GM18502 (cell line): ENCODE measurements around the gene CAVIN1.
"Not testable (repeated sequence)": the region's sequence is repeated elsewhere in the genome, so short reads cannot be mapped to it uniquely, and the experiment has no call there.

Experiments
- ATAC-seq: cut with Tn5 transposase; IDR thresholded peaks from one replicate; pipeline ENCODE4 v1.9.1; 2021; ENCODE audit warnings: mild to moderate bottlenecking; ENCODE audit not compliant: unreplicated experiment, poor library complexity

The CAVIN1 gene, protein sequence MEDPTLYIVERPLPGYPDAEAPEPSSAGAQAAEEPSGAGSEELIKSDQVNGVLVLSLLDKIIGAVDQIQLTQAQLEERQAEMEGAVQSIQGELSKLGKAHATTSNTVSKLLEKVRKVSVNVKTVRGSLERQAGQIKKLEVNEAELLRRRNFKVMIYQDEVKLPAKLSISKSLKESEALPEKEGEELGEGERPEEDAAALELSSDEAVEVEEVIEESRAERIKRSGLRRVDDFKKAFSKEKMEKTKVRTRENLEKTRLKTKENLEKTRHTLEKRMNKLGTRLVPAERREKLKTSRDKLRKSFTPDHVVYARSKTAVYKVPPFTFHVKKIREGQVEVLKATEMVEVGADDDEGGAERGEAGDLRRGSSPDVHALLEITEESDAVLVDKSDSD

DNA sequence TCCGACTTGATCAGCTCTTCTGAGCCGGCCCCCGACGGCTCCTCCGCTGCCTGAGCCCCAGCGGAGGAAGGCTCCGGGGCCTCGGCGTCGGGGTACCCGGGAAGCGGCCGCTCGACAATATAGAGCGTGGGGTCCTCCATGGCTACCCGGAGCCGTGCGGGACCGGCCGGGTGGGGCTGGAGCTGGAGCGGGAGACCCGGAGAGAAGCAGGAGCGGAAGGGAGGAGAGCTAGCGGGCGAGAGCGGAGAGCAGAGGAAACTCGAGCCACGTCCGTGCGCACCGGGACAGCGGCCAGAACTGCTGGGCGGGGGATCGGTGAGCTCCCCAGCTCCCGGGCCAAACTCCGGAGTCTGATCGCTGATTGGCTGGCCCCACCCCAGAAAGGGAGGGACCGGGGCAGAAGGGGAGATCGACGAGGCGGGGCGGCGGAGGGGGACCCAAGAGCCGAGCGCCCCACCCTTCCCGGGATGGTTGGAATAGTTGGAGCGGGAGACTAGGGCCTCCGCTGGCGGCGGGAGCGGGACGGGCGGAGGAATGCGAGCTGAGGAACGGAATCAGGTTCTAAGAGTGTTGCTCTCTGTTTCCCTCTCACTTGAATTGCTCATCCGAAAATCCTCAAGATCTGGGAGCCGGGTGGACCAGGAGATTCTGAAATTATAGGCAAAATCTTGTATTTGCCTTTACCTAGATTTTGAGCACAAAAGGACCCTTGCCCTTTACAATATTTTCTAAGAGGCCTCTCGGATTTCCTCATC is at the start of gene CAVIN1:
TSS of gene CAVIN1 (minus strand) at position 299 of the 755 bp plus-strand sequence. CDS start at position 140, 159 bp downstream.
- ATAC-seq = no peak

- no peak for ATAC-seq
Observed at GRCh38 chr17:42467889-42468288, 44.8 kb upstream of the CAVIN1 start.

- ATAC-seq = no peak
Observed at GRCh38 chr17:42463976-42464400, 40.9 kb upstream of the CAVIN1 start.

GRCh38 chr17:42460371-42460770 is 37.3 kb upstream of the CAVIN1 start:
- no peak for ATAC-seq

- no peak for ATAC-seq
Observed at GRCh38 chr17:42459801-42460281, 36.8 kb upstream of the CAVIN1 start.

- ATAC-seq = no peak
Observed at GRCh38 chr17:42459256-42459800, 36.3 kb upstream of the CAVIN1 start.

DNA sequence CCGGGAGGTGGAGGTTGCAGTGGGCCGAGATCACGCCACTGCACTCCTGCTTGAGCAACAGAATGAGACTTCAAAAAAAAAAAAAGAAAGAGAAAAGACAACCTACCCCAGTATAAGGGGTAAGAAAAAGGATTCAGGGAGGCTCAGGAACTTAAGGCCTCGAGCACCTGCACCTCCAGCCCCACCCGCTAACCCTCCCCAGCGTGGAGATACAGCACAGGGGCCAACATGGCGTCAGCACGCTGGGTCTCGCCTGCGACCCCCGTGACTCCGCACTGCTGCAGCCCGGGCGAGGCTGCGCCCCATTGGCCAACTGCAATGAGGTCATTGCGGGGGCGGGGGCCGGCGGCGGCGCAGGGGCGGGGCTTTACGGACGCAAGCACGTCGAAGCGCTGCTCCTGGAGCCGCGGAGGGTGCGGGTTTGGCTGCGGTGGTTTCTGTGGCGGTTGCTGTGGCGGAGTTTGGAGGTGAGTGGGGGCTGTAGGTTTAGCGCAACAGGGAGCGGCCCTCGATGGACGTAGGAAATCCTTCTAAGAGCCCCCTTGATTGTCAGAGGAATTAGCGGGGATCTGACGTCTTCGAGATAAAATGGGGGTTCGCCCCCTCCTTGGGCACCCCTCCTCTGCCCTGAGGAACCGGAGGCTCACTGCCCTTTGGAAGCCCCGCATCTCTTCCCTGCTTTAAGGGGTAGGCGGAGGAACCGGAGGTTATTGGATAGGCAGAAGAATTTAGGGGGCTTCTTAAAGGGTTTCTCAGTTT is 35.6 kb upstream of the CAVIN1 start, which contains the start of gene ATP6V0A1:
TSS of gene ATP6V0A1 (plus strand) at position 382 of the 759 bp plus-strand sequence. CDS start 2,017 bp downstream, outside the sequence.
- ATAC-seq = peak; percentile 74

DNA sequence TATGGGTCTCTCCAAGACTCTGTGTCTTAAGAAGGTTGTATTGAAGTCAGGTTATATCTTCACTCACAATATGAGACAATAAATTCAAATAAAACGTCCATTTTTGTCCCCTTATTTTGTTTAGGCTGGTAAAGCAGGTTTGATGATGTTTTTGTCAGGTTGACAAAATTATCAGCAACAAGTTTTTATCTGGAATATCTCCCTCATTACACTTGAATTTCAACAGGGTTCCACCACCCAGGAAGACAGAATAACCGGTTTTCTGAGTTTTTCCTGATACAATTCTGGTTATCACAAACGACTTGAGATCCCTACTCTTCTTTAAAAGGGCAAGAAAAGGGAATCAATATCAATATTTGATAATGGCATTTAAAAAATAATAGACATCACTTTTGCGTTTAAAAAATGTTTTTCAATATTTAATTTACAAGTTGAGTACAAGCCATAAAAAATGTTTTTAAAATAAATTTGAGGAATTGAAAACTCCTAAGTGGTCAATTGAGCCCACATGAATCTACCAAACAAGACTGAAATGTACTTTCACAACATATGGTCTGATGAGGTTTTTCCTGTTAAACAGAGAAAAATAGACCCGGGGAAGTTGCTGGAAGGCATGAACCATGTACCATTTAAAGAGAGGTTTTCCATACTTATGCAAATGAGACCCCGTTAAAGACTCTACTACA is 34.2 kb upstream of the CAVIN1 start:
- no peak for ATAC-seq

- ATAC-seq = no peak
Observed at GRCh38 chr17:42456223-42457106, 33.4 kb upstream of the CAVIN1 start.

DNA sequence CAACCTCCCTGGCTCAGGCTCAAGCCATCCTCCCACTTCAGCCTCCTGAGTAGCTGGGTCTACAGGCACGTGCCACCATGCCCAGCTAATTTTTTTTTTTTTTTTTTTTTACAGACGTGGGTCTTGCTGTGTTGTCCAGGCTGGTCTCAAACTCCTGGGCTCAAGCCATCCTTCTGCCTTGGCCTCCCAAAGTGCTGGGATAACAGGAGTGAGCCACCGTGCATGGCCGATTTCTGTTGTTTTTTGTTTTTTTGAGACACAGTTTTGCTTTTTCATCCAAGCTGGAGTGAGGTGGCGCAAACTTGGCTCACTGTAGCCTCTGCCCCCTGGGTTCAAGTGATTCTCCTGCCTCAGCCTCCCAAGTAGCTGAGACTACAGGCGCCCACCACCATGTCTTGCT is 31.9 kb upstream of the CAVIN1 start:
- ATAC-seq = not testable (repeated sequence)

GRCh38 chr17:42453439-42453838 is 30.4 kb upstream of the CAVIN1 start:
- no peak for ATAC-seq

DNA sequence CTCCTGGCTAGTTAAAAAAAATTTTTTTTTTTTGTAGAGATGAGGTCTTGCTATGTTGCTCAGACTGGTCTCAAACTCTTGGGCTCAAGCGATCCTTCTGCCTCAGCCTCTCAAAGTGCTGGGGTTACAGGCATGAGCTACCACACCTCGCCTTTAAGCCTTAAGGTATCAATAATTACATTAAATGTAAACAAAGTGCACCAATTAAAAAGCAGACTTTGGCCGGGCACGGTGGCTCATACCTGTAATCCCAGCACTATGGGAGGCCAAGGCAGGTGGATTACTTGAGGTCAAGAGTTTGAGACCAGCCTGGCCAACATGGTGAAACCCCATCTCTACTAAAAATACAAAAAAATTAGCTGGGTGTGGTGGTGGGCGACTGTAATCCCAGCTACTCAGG is 28.2 kb upstream of the CAVIN1 start:
- ATAC-seq = not testable (repeated sequence)

DNA sequence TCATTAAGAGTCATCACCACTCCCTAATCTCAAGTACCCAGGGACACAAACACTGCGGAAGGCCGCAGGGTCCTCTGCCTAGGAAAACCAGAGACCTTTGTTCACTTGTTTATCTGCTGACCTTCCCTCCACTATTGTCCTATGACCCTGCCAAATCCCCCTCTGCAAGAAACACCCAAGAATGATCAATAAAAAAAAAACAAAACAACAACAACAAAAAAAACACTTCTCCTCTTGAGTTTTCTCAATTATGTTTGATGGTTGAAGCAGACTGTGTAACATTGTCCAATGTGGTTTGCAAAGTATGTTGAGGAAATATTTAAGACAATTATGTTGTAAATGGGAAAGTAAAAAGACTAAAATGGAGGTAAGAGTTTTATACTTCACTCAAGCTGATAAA is 26.8 kb upstream of the CAVIN1 start:
- ATAC-seq = not testable (repeated sequence)

GRCh38 chr17:42449176-42449575 is 26.1 kb upstream of the CAVIN1 start:
- ATAC-seq = not testable (repeated sequence)

DNA sequence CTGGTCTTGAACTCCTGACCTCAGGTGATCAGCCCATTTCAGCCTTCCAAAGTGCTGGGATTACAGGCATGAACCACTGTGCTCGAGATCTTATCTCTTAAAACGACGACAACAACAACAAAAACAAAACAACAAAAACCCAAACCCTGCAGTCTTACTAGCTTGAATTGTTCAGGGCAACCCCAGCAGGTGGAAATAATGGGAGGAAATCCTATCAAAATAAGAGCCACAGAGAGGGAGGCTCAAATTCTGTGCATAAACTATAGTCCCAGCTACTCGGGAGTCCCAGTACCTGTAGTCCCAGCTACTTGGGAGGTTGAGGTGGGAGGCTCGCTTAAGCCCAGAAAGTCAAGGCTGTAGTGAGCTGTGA is 19.1 kb upstream of the CAVIN1 start:
- no peak for ATAC-seq

- no peak for ATAC-seq
Observed at GRCh38 chr17:42441371-42442195, 18.5 kb upstream of the CAVIN1 start.

- no peak for ATAC-seq
Observed at GRCh38 chr17:42438600-42439567, 15.8 kb upstream of the CAVIN1 start.
